H1 (cell line): ENCODE data around the gene DENND1A. TPM values are rescaled to one million over a fixed set of nuclear protein-coding genes. Genes with fewer than 3 reads are reported as not detected.

Experiments
- CTCF ChIA-PET: fragments of 300-600 bp; sonication (Branson Sonifier 250); formaldehyde crosslinking; loops from one replicate; lab custom pipeline; 2021; ENCODE audit not compliant: partially characterized antibody; lab: Charles Lee
- POLR2A ChIA-PET: fragments of 300-600 bp; sonication (Branson Sonifier 250); formaldehyde crosslinking; loops from one replicate; lab custom pipeline; 2021; ENCODE audit warnings: inconsistent platforms; ENCODE audit not compliant: partially characterized antibody; lab: Charles Lee
- DNase-seq, 2 experiments: peaks; one replicate each; pipeline versions ENCODE4 v3.0.0 to v3.0.0-alpha.2; 2010 to 2022; ENCODE audit warnings: low spot score in 2 of 2, low read depth in 1 of 2, mixed read lengths in 1 of 2
- FAIRE-seq: peaks from 2 replicates; lab custom pipeline; 2011; peaks lifted over from hg19 to GRCh38; lab: Jason Lieb, UNC
- H2AFZ ChIP-seq: 2 replicates; pipeline ENCODE4 v1.8.1; 2012; ENCODE audit warnings: low read length, inconsistent platforms
- H2AK5ac ChIP-seq: 2 replicates; pipeline ENCODE4 v1.6.1; 2013; ENCODE audit warnings: low read depth, low read length
- H2BK120ac ChIP-seq: replicated peaks from 2 replicates; pipeline ENCODE3; 2013; ENCODE audit warnings: low read depth, low read length, inconsistent platforms
- H2BK12ac ChIP-seq: 2 replicates; pipeline ENCODE4 v1.6.1; 2013; ENCODE audit warnings: low read depth, low read length
- H2BK15ac ChIP-seq: 2 replicates; pipeline ENCODE4 v1.6.1; 2013; ENCODE audit warnings: low read length
- H2BK20ac ChIP-seq: 2 replicates; pipeline ENCODE4 v1.6.1; 2013; ENCODE audit warnings: low read length
- H2BK5ac ChIP-seq: 2 replicates; pipeline ENCODE4 v1.6.1; 2013; ENCODE audit warnings: low read depth, low read length
- H3K14ac ChIP-seq: 2 replicates; pipeline ENCODE4 v1.6.1; 2013; ENCODE audit warnings: inconsistent platforms; ENCODE audit not compliant: insufficient read length
- H3K18ac ChIP-seq: 2 replicates; pipeline ENCODE4 v1.6.1; 2013; ENCODE audit warnings: low read length; ENCODE audit errors: extremely low read depth
- H3K23ac ChIP-seq: 2 replicates; pipeline ENCODE4 v1.6.1; 2013; ENCODE audit warnings: inconsistent platforms; ENCODE audit not compliant: insufficient read length
- H3K23me2 ChIP-seq: 2 replicates; pipeline ENCODE4 v1.6.1; 2013; ENCODE audit warnings: low read depth, low read length
- H3K27ac ChIP-seq: 2 replicates; pipeline ENCODE4 v1.6.1; 2011; ENCODE audit warnings: low read depth, low read length, inconsistent platforms
- H3K27me3 ChIP-seq, 4 experiments: replicated peaks in 1 of 4; 1 replicate in 1 of 4; 2 replicates in 3 of 4; pipeline versions ENCODE4 v1.6.1 to v1.8.1; 2011 to 2013; ENCODE audit warnings: low read length in 3 of 4, mild to moderate bottlenecking in 3 of 4, inconsistent platforms in 2 of 4, mixed read lengths in 2 of 4, moderate library complexity in 1 of 4; ENCODE audit not compliant: control insufficient read depth in 3 of 4, insufficient read depth in 3 of 4; ENCODE audit errors: extremely low read depth in 1 of 4
- H3K36me3 ChIP-seq, 4 experiments: 2 replicates each; pipeline versions ENCODE4 v1.6.1 to v1.8.1; 2011 to 2013; ENCODE audit warnings: mild to moderate bottlenecking in 4 of 4, low read length in 3 of 4, moderate library complexity in 2 of 4, control low read depth in 1 of 4, inconsistent platforms in 1 of 4; ENCODE audit not compliant: insufficient read depth in 4 of 4, control insufficient read depth in 2 of 4
- H3K4ac ChIP-seq: replicated peaks from 2 replicates; pipeline ENCODE3; 2013; ENCODE audit warnings: low read length, low read depth, mixed read lengths, inconsistent platforms; ENCODE audit not compliant: insufficient read length
- H3K4me1 ChIP-seq, 4 experiments: replicated peaks in 1 of 4; 1 replicate in 1 of 4; 2 replicates in 3 of 4; pipeline versions ENCODE4 v1.6.1 to v1.8.1; 2011 to 2013; ENCODE audit warnings: low read length in 3 of 4, inconsistent platforms in 2 of 4, mixed read lengths in 1 of 4; ENCODE audit not compliant: insufficient read depth in 4 of 4, control insufficient read depth in 3 of 4
- H3K4me2 ChIP-seq, 2 experiments: 2 replicates each; pipeline versions ENCODE4 v1.6.1 to v1.8.1; 2011 to 2013; ENCODE audit warnings: low read depth in 2 of 2, low read length in 2 of 2, control low read depth in 1 of 2, inconsistent platforms in 1 of 2, mild to moderate bottlenecking in 1 of 2; ENCODE audit not compliant: insufficient read depth in 1 of 2
- H3K4me3 ChIP-seq, 4 experiments: fragments of 200-600, 300-600 bp in 1 of 4; sonication (generic), shearing (Covaris generic), sonication (Bioruptor Twin) in 1 of 4; 2 replicates each; pipeline versions ENCODE4 v1.5.1 to v1.8.1; 2011 to 2016; ENCODE audit warnings: low read length in 4 of 4, low read depth in 3 of 4, control low read depth in 2 of 4, inconsistent platforms in 2 of 4, mild to moderate bottlenecking in 2 of 4, mixed read lengths in 1 of 4, moderate library complexity in 1 of 4; ENCODE audit not compliant: insufficient read depth in 2 of 4; ENCODE audit errors: extremely low read depth in 1 of 4
- H3K56ac ChIP-seq: replicated peaks from 2 replicates; pipeline ENCODE3; 2013; ENCODE audit warnings: low read depth, mild to moderate bottlenecking, mixed read lengths, low read length, inconsistent platforms; ENCODE audit not compliant: insufficient read length
- H3K79me1 ChIP-seq: 2 replicates; pipeline ENCODE4 v1.6.1; 2013; ENCODE audit warnings: low read depth, low read length, control low read depth
- H3K79me2 ChIP-seq, 2 experiments: 2 replicates each; pipeline versions ENCODE4 v1.6.1 to v1.8.1; 2012 to 2013; ENCODE audit warnings: low read length in 2 of 2, mild to moderate bottlenecking in 2 of 2, inconsistent platforms in 1 of 2; ENCODE audit not compliant: insufficient read depth in 2 of 2, control insufficient read depth in 1 of 2
- H3K9ac ChIP-seq, 4 experiments: replicated peaks in 1 of 4; 1 replicate in 1 of 4; 2 replicates in 3 of 4; pipeline versions ENCODE4 v1.6.1 to v1.8.1; 2011 to 2013; ENCODE audit warnings: low read depth in 3 of 4, low read length in 3 of 4, control low read depth in 2 of 4, mild to moderate bottlenecking in 2 of 4, moderate library complexity in 2 of 4, inconsistent platforms in 1 of 4; ENCODE audit errors: extremely low read depth in 1 of 4
- H3K9me3 ChIP-seq, 2 experiments: 2 replicates each; pipeline versions ENCODE4 v1.6.1 to v1.8.1; 2012 to 2013; ENCODE audit warnings: mild to moderate bottlenecking in 2 of 2, moderate library complexity in 2 of 2, control low read depth in 1 of 2, inconsistent platforms in 1 of 2, low read depth in 1 of 2, low read length in 1 of 2, mixed read lengths in 1 of 2; ENCODE audit not compliant: insufficient read depth in 2 of 2
- H4K20me1 ChIP-seq, 2 experiments: replicated peaks in 1 of 2; 2 replicates each; pipeline versions ENCODE3 to v1.8.1; 2011 to 2013; ENCODE audit warnings: inconsistent platforms in 2 of 2, low read length in 2 of 2, mild to moderate bottlenecking in 1 of 2; ENCODE audit not compliant: insufficient read depth in 2 of 2, control insufficient read depth in 1 of 2
- H4K5ac ChIP-seq: 2 replicates; pipeline ENCODE4 v1.6.1; 2013; ENCODE audit warnings: low read length, low read depth, mixed read lengths, inconsistent platforms; ENCODE audit not compliant: insufficient read length
- H4K8ac ChIP-seq: 2 replicates; pipeline ENCODE4 v1.8.0; 2013; ENCODE audit warnings: mild to moderate bottlenecking, moderate library complexity, low read length, inconsistent platforms; ENCODE audit not compliant: insufficient read depth; ENCODE audit errors: extremely low read depth
- H4K91ac ChIP-seq: replicated peaks from 2 replicates; pipeline ENCODE3; 2013; ENCODE audit warnings: low read length, mixed read lengths, inconsistent platforms; ENCODE audit not compliant: insufficient read length
- BCL11A ChIP-seq, 2 experiments: IDR thresholded peaks; one replicate each; pipeline ENCODE4 v1.6.1; 2011; ENCODE audit warnings: low read depth in 2 of 2, low read length in 2 of 2, mild to moderate bottlenecking in 2 of 2
- CBX8 ChIP-seq: fragments of 300-800, 300-1000 bp; sonication (generic); IDR thresholded peaks from 2 replicates; pipeline ENCODE4 v1.7.1; 2016; ENCODE audit warnings: low read depth, low read length, borderline replicate concordance
- EP300 ChIP-seq, 2 experiments: IDR thresholded peaks; 1 replicate in 1 of 2; 2 replicates in 1 of 2; pipeline ENCODE4 v1.6.1; 2011 to 2012; ENCODE audit warnings: low read depth in 2 of 2, low read length in 2 of 2, mild to moderate bottlenecking in 2 of 2, borderline replicate concordance in 1 of 2, inconsistent platforms in 1 of 2, moderate library complexity in 1 of 2
- GABPA ChIP-seq: IDR thresholded peaks from 2 replicates; pipeline ENCODE4 v1.6.1; 2011; ENCODE audit warnings: mild to moderate bottlenecking, low read length, moderate library complexity, borderline replicate concordance; ENCODE audit not compliant: insufficient read depth
- SRF ChIP-seq: IDR thresholded peaks from 2 replicates; pipeline ENCODE4 v1.6.1; 2011; ENCODE audit warnings: mild to moderate bottlenecking, low read depth, low read length, moderate library complexity
- TAF7 ChIP-seq: optimal IDR thresholded peaks from 2 replicates; pipeline ENCODE3; 2011; ENCODE audit warnings: low read depth, mild to moderate bottlenecking, inconsistent platforms, low read length, moderate library complexity, borderline replicate concordance
- TBP ChIP-seq: IDR thresholded peaks from 2 replicates; pipeline ENCODE4 v1.6.1; 2011; ENCODE audit warnings: low read depth, low read length, improper control_type of control experiment
- TEAD4 ChIP-seq: IDR thresholded peaks from 2 replicates; pipeline ENCODE4 v1.6.1; 2012; ENCODE audit warnings: low read depth, low read length, inconsistent platforms, mixed read lengths
- WGBS, 2 experiments: shearing (Covaris generic) in 1 of 2; methylation state at CpG; one replicate each; pipeline versions ENCODE4 v1.1.6 to v1.1.7; 2013 to 2015; ENCODE audit warnings: low lambda C conversion rate in 2 of 2, mixed read lengths in 2 of 2, inconsistent platforms in 1 of 2, low coverage in 1 of 2, missing lambda C conversion rate in 1 of 2; ENCODE audit not compliant: insufficient replicate concordance in 2 of 2, insufficient coverage in 1 of 2, insufficient read length in 1 of 2; ENCODE audit errors: extremely low coverage in 1 of 2, missing lambda C conversion rate in 1 of 2; 5-methylcytosine and 5-hydroxymethylcytosine counted together
- polyA plus RNA-seq, 7 experiments: library from polyadenylated mRNA; depleted of rRNA in 3 of 7; stranded (reverse) in 5 of 7; unstranded in 2 of 7; fragments of >200 nt in 5 of 7; fragments of 200-250 nt in 2 of 7; gene quantifications; 1 replicate in 5 of 7; 2 replicates in 1 of 7; 4 replicates in 1 of 7; pipeline versions ENCODE4 v1.2.1 to v1.2.3, GENCODE V29; 2011 to 2013; ENCODE audit warnings: missing spikeins in 2 of 7, mixed read lengths in 2 of 7
- total RNA-seq: library from RNA; stranded (reverse); fragmentation: NEBNext Ultra II Directional; extraction: Animal tissue kit (Norgen Biotek cat#: 25700); gene quantifications from 2 replicates; pipeline ENCODE4 v1.2.1, GENCODE V29; 2021
- TF ChIP-seq, protein P1 (sequence below): IDR thresholded peaks from 2 replicates; pipeline ENCODE4 v1.6.1; 2011; ENCODE audit warnings: low read depth, mild to moderate bottlenecking, low read length; ENCODE audit not compliant: insufficient read depth
- TF ChIP-seq, protein P2 (sequence below), 3 experiments: IDR thresholded peaks; 1 replicate in 2 of 3; 2 replicates in 1 of 3; pipeline versions ENCODE4 v1.5.1 to v1.6.1; 2011; ENCODE audit warnings: low read length in 3 of 3, mild to moderate bottlenecking in 3 of 3, inconsistent platforms in 2 of 3, low read depth in 1 of 3, moderate library complexity in 1 of 3; ENCODE audit not compliant: insufficient read depth in 1 of 3; ENCODE audit errors: control extremely low read depth in 1 of 3

The DENND1A gene
- total and polyA plus RNA-seq, 2 of the 8 experiments (the other 6 are each of a cell fraction or from before 2014, with no cell fraction given), result 24.1 to 26.4 TPM

DNA sequence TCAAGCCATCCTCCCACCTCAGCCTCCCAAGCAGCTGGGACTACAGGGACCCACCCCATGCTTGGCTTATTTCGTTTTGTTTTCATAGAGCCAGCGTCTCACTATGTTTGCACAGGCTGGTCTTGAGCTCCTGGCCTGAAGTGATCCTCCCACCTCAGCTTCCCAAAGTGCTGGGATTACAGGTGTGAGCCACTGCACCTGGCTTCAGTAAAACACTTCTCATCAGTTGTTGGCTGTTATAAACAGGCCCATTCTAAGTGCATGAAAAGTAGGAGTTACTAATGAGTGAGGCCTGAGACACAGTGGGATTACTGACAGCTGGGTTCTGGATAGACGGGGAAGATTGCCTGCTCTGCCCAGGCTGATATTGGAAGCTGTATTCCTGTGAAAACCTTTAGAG, 570.4 kb downstream of the DENND1A start:
- Histone ChIP-seq H3K27ac (no peak overlapping the region), H3K23me2 (peaks cover 11% of the 10 kb centered on the region), H3K4me2 (peak overlapping the region in 1 of 2 experiments; percentile 2; a peak in 1 of 4 replicates), H2AK5ac (no peak overlapping the region), H2BK120ac (no peak overlapping the region), H3K79me2 (no peaks in the 10 kb centered on the region), H3K14ac (no peak overlapping the region), H3K4me3 (no peak overlapping the region), H4K8ac (no peak overlapping the region), H3K27me3 (no peaks in the 10 kb centered on the region; a peak in 1 of 7 replicates), H3K23ac (no peak overlapping the region), H2BK5ac (peak overlapping the region; percentile 35; the same call in 1 of the 2 replicates), H2AFZ (no peak overlapping the region), H3K9me3 (no peaks in the 10 kb centered on the region), H3K56ac (no peak overlapping the region), H3K4me1 (peaks cover 17 to 50% (median 39%) of the 10 kb centered on the region in 4 experiments), H3K79me1 (no peaks in the 10 kb centered on the region), H2BK20ac (peak overlapping the region; percentile 61; the same call in 1 of the 2 replicates), H2BK15ac (no peak overlapping the region), H3K4ac (no peak overlapping the region), H4K91ac (no peak overlapping the region), H3K9ac (no peak overlapping the region), H3K36me3 (no peaks in the 10 kb centered on the region), H2BK12ac (peak overlapping the region; percentile 75; the same call in 1 of the 2 replicates), H4K20me1 (peaks cover 0 to 2% of the 10 kb centered on the region in 2 experiments), H3K18ac (peak overlapping the region; percentile 27; the same call in 1 of the 2 replicates), H4K5ac (no peak overlapping the region)
- 53% methylated on average over 3 of the region's 3 CpGs; no CpG with 5 or more reads in 1 of the 2 experiments for WGBS, 2 experiments
- POLR2A ChIA-PET, result interaction anchor here (0.7 to 3.1 kb wide), 2 partner anchors 16 to 24 kb away, joined by 3 to 19 read pairs; no protein-coding TSS in a partner anchor
- no peak for FAIRE-seq
- TF ChIP-seq GABPA (no peak), CBX8 (no peak), TAF7 (no peak), TEAD4 (no peak), BCL11A (IDR thresholded peaks at IDR 0.05; ENCODE audit: low read depth in 2 of 2, low read length in 2 of 2) (no peak), SRF (no peak), EP300 (IDR thresholded peaks at IDR 0.05; ENCODE audit: borderline replicate concordance in 1 of 2, low read depth in 2 of 2, low read length in 2 of 2) (no peak), TBP (no peak)
- TF ChIP-seq, protein P1, sequence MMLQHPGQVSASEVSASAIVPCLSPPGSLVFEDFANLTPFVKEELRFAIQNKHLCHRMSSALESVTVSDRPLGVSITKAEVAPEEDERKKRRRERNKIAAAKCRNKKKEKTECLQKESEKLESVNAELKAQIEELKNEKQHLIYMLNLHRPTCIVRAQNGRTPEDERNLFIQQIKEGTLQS, result no peak
- TF ChIP-seq, protein P2, sequence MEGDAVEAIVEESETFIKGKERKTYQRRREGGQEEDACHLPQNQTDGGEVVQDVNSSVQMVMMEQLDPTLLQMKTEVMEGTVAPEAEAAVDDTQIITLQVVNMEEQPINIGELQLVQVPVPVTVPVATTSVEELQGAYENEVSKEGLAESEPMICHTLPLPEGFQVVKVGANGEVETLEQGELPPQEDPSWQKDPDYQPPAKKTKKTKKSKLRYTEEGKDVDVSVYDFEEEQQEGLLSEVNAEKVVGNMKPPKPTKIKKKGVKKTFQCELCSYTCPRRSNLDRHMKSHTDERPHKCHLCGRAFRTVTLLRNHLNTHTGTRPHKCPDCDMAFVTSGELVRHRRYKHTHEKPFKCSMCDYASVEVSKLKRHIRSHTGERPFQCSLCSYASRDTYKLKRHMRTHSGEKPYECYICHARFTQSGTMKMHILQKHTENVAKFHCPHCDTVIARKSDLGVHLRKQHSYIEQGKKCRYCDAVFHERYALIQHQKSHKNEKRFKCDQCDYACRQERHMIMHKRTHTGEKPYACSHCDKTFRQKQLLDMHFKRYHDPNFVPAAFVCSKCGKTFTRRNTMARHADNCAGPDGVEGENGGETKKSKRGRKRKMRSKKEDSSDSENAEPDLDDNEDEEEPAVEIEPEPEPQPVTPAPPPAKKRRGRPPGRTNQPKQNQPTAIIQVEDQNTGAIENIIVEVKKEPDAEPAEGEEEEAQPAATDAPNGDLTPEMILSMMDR (IDR thresholded peaks at IDR 0.05; ENCODE audit: control extremely low read depth in 1 of 3, insufficient read depth in 1 of 3, low read depth in 1 of 3, low read length in 3 of 3), result no peak
- CTCF ChIA-PET, result interaction anchor here (0.6 to 22.0 kb wide), 7 partner anchors 9 to 1836 kb away, joined by 3 to 668 read pairs (median 5); no protein-coding TSS in a partner anchor
- no peak for DNase-seq
